NCI-H128 (cell line): Measurements from ENCODE around the gene PLB1.
A peak's percentile ranks its signal among the peaks of the same experiment; 100 is the strongest.

Source experiments
- DNase-seq: peaks from one replicate; lab custom pipeline; 2025; ENCODE audit not compliant: unreplicated experiment; lab: John Stamatoyannopoulos, UW

The PLB1 gene

DNA sequence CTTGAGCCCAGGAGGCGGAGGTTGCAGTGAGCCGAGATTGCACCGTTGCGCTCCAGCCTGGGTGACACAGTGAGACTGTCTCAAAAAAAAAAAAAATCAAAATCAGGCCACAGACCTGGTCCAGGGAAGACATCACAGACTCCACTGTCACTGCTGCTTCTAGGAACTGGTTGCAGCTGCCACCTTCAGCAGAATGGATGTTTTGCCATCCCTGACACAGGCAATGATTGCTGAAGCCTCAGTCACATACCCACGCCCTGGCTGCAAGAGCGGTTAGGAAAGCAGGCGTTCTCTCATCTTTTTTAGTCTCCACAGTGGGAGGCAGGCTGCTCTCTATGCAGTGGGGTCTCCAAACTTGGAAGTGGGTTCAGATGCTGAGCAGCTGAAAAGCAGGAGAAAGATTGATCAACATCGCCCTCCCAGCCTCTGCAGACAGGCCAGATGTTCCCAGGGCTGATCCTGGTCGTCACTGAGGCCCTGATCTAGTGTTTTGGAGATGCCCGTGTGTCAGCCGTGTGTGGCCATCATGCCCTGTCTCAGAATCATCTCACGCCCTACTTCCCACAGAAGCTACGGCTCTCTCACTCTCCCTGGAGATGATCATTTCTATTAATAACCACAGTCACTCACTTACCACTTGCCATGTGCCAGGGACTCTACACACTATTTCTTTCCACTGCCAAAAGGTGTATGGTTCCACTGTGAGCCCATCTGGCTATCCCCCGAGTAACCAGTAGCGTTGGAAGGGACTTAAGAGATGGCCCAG lies 91.8 kb downstream of the PLB1 start:
- no peak for DNase-seq

DNA sequence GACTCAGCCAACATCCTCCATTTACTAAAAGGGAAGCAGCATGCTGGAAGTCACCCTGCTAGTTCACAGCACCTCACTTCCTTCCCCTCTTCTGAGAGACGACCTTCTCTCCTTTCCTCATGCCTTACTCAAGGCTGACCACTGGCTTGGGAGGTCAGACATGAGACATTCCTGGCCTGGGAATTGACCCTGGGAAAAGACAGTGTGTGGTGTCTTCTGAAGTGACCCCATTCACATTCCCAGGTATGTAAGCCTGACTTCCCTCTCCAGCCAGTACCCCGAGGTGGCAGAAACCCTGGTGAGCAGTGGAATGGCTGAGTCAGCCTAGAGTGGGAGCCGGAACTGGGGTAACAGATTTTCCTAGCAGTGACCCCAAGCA lies 92.4 kb downstream of the PLB1 start:
- no peak for DNase-seq

DNA sequence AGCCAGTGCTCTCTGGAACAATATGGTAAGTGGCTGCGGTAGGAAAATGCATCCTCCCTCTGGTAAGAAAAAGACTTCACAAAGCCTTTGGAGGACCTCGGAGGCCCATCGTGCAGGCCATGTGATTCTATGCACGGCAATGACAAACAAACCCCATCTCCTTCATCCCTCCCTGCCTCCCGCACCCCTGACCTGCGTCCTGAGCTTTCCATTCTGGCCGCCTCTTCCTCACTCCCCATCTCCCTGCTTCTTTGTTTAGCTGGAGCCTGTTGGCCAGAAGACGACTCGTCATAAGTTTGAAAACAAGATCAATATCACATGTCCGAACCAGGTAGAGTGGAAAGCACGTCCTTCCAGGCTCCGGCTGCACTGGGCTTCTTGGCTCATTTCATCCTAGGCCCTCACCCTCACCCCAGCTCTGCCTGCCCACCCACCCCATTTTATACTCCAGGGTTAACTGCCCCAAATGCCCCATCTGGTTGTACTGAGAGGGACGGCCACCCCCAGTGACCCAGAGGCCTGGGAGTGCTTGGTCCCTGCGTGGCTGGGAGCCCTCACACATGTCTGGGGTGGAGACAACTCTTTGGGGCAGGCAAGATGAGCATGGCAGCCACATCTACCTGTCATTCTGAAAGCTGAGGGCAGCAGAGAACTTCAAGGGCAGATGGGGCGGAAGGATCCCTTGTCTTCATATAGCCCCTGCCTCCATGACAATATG lies 94.0 kb downstream of the PLB1 start:
- DNase-seq = no peak

DNA sequence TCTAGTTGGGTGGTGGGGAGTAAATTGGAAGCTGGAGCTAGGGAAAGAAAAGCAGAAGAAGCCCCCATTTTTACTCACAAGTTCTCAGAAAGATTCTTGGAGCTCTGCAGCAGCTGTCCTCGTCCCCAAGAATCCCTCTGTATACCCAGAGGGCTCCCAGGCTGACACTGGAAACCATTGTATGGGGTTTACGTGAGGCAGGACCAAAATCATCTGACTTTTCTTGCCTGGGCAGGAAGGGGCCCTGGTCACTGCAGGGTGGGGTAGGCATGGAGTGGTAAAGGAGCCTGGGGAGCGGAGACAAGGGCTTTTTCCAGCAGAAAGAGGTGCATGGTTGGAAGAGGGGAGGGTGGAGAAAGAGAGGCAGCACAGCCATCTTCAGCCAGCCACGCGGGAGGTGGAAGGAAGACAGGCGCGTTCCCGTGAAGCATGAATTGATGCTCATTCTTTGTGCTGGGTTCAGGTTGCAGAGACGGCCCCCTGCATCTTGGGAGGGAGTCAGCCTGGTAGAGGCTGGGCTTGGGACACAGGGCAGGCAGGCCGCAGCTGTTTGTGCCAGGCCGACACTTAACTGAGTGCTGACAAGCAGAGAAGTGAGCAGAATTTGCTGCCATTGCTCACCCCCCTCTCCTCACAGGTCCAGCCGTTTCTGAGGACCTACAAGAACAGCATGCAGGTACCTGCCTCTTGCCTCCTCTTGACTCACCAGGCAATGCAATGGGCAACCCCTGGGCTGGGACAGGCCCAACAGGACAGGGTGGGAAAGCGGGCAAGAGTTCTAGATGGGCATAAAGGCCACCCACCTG lies 94.8 kb downstream of the PLB1 start:
- no peak for DNase-seq

DNA sequence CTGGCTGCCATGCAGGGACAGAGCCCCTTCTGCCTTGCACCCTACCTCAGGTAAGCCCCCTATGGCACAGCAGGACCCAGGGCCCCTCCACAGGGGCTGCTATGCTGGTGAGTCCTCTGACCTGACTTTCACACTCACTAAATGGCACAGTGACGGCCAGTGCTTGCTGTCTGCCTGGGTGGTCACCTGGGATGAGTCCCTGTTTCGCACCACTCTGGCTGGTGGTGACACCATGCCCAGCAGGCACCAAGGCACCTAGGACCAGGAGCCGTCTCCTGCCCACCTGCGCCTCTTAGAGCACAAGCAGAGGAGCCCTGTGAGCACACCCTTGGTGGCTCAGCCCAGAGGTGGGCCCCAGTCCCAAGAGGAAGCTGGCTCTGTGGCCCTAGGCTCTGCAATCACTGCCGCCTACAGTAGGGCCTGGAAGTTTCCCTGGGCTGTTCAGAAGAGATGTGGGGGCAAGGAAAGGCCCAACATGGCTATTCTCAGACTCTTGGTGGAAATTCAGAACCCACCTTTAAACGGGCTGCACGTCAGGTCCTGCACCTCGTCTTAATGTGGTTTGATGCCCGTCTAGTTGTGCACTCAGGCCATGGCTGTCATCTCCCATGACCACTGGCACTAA lies 96.0 kb downstream of the PLB1 start:
- DNase-seq = no peak

DNA sequence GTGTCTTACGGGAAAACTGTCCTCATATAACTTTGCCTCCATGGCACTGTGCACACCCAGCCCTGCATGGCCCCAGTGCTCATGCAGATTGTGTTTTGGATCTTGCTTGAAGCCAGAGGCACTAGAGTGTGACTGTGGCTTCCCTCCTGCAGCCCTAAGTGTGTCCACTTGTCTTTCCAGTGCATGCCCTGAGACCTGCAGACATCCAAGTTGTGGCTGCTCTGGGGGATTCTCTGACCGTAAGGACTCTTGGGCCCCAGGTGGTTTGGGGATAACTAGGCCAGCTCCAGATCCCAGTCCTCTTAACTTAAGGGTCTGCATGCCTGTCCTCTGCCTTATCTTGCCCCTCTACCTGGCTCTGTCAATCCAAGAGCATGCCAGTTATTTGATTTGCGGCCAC lies 96.6 kb downstream of the PLB1 start:
- DNase-seq = no peak

DNA sequence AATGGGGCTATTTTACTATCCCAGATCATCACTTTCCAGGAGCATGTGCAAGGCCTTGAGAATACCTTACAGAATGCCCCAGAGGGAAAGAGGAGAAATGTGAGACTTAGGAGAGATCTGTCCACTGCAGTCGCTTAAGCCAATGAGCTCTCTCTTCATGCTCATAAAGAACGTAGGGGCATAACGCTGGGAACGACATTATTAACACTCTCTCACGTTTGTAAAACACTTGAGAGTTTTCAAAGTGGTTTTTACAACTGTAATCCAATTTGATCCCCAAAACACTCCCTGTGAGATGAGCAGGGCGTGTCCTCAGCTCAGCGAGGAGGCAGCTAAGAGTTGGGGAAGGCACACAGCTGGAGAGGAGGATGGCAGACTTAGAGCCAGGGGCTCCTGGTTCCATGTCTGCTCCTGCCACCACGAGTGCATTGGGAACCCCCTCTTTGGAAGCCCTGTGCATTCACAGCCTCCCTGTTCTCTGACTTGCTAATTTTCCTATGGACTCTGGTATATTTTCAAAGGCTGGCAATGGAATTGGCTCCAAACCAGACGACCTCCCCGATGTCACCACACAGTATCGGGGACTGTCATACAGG lies 97.4 kb downstream of the PLB1 start:
- no peak for DNase-seq

DNA sequence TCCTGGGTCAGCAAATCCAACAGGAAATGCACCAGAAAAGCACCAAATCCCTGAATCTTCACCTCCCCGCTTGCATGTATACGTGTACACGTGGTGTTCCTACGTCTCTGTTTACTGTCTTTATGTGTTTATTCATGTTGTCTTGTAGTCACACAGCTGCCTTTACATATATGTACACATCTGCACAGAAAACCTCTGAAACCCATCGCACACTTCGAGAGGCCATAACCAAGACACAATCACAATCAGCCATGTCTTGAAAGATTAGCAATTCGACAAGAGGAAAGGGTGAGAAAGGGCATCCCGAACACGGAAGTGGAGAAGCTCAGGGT lies 98.1 kb downstream of the PLB1 start:
- no peak for DNase-seq

DNA sequence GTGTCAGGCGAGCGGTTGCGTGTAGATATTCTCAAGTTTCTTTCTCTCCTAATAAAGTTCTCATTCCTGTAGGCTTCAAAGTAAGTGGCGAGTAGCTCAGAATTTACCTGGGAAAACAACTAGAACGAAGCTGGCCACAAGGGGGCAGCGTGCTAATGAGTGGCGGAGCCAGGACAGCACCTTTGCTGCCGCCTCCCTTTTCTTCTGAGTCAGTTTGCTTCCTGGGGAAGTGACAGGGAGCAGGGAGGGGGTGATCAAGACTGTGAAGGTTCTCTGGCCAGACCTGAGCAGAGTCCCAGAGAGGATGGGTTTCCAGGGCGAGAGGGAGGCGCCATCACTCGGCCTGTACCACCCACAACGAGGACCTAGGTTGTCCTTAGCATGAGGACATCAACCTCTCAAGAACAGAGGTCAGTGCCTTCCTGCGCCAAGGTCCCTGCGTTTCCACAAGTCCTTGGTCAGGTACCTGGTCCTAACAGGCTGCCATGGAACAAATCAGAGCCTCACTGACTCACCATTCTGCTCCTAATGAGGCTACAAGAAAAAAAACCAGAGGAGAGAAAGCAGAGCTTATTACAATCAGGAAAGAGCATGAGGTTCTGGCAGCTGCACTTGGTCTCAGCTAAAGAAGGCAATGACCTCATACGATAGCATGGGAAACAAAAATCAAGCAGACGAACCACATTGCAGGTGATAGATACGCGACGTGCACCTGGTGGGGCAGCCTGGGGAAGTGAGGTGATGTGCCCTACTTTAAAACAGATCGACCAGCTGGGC lies 98.7 kb downstream of the PLB1 start:
- DNase-seq = peak; percentile 62

DNA sequence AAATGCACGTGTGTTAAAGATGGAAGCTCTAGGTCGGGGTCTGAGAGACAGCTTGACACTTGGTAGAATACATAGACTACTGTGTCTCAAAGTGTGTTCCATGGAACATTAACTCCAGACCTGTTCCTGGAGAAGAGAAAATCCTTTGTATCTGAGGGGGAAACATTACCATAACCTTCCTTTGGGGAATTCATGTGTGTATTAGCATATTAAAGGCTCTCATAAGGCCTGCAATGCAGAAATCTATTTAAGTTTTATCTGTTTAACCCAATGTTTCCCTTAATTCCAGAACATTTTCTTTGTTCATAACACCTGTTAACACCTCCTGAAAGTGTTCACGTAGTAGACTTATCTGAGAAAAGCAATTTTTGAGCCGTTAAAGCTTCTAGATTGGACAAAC lies 99.5 kb downstream of the PLB1 start:
- no peak for DNase-seq

DNA sequence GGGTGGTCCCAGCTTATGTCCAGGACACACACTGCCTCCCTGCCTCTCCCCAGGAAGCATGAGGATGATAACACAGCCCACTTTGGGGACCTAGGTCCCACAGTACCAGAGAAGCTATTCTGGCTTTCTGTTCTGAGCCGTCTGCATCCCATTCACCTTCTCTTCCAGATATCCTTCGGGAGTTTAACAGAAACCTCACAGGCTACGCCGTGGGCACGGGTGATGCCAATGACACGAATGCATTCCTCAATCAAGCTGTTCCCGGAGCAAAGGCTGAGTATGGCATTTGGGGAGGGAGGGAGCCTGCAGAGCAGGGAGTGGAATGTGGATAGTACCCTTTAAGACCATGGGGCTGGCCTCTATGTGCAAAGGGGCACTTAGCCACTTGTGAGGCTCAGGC lies 102.6 kb downstream of the PLB1 start:
- DNase-seq = no peak

DNA sequence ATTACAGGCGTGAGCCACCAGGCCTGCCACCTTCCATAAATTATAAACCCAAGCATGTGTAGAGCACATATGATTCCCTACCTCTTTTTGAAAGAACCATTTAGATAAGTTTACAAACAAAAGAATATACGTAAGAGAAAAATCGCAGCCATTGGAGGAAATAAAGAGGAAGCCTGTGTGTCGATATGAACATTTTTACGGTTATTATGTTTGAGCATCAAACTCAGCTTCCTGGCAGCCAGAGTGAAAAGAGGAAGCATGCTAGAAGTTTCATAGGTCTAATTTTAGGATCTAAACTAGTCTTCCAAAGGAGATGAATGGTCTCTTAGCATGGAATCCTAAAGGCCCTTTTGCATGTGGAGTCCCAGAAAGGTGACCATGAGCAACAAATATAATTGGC lies 104.3 kb downstream of the PLB1 start:
- DNase-seq = no peak

DNA sequence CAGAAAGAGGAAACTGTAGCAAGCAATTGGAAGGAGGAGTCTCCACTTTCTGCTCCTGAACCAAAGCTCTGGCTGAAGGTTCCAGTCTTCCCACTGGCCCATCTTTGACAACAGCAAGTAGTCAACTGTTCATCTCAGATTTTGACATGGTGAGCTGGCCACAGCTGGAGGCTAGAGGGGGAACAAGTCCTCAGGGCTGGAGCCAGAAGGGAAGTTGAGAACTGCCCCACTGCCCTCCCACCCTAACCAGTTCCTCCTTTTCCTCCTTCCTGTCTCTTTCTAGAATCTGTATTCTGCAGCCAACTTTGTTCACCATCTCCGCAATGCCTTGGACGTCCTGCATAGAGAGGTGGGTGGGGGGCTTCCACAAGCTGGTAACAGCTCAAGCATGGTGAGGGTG lies 105.8 kb downstream of the PLB1 start:
- no peak for DNase-seq

DNA sequence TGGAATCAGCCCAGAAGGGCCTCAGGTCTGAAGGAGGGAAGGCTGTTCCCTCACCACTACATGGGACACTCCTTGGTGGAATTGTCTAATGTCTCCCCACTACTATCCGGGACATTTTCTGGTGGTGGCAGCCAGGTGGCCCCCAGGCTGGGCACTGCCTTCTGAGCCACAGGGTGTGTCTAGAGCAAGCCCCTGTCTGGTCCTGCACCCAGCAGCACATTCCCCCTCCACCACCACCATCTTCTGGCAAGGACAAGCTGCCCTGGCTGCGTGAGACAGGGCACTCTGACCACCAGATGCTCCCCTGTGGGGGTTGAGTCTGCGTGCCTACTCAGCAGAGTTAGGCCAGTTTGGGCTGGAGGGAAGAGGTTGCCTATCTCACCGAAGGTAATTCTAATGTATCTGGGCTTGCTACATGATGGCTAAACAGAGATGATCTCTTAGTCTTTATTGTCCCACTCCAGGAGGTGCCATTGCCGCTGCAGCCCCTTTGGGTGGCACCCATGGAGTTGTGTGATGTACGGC lies 106.3 kb downstream of the PLB1 start:
- no peak for DNase-seq

DNA sequence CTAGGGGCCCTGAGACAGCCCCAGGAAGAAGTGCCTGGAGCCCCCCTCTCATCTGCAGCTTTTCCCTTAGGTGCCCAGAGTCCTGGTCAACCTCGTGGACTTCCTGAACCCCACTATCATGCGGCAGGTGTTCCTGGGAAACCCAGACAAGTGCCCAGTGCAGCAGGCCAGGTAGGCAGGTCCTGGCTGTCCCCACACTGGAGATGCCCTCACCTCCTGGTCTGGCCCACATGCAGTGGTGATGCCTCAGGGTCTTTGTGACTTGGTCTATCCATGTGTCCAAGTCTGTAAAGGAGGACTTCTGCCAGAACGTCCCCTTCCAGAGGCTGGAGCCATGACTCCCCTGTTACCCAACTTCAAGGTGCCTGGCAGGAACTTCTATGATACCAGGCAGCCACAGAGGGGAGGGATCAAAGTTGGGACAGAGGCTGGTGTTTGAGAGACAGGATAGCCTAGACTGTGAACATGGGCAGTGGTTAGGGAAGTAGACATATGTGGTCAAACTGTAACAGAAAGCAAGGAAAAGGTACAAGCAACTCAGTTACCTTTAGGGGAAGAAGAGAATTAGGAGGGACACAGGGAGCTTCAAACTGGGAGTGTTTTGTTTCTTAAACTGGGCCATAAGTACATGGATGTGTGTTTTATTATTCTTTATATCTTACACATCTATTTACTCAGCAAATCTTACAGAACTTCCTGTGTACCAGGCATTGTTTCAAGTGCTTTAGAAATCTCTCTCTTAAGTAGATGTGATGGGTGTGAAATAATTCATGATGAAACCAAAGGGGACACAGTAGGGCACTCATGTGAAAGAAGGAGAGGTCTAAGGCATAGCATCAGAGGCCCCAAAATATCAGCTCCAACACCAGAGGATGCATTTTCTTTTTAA lies 107.1 kb downstream of the PLB1 start:
- no peak for DNase-seq

DNA sequence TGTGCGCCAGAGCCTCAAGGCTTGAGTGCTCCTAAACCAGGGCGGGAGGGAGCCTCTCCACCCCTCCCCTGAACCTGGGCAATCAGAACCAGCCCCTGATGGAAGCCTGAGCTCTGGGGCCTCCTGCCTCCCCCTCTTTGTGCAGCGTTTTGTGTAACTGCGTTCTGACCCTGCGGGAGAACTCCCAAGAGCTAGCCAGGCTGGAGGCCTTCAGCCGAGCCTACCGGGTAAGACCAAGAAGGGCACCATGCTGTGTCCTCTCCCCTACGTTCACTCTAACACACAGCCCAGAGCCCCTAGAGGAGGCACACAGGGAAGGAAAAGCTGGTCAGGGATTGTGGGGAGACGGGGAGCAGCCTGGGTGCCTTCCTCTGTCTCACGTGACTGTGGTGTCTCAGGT lies 108.0 kb downstream of the PLB1 start:
- DNase-seq = no peak

DNA sequence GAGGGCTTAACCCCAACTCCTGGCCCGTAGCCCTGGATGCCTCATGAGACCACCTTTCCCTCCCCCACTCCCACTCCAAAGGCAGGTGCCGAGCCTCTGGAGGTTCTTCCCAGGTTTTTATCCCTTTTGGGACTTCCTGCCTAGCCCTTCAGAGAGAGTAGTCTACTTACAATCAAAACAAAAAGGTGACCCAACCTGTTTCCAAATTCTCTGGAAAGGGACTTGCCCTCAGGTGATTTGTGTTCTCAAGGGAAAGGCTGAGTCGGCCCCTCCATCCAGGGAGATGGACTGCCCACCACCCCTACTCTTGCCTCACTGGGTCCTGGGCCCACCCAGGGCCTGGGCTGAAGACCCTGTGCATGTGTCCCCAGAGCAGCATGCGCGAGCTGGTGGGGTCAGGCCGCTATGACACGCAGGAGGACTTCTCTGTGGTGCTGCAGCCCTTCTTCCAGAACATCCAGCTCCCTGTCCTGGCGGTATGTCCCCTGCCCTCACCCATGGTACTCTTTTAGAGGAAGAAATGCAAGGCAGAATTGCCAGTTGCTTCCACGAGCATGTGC lies 108.5 kb downstream of the PLB1 start:
- no peak for DNase-seq

DNA sequence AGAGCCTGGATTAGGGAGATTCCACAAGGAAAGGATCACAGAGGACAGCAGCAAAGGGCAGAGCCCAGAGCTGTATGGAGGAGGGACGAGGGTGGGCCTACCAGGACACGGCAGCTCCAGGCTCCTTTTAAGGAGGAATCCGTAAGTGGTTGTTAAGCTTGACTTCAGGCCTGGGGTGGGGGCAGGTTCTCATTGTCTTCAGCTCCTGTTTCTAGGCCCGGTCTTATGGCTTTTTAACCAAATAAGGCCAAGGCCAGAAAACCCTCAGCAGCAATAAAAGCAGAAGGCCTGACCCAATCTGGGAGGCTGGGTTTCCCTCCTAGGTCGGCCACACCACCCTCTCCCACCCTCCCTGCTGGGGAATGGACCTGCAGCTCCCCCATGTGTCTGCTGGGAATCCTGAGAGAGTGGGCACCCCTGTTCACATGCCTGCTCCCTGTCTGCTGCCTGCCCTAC lies 111.2 kb downstream of the PLB1 start:
- no peak for DNase-seq
